Kidney epithelial cell (primary cell): Measurements from ENCODE around the gene UVSSA. TPM values are rescaled to one million over a fixed set of nuclear protein-coding genes. Genes with fewer than 3 reads are reported as not detected.

Experiments used
- DNase-seq: peaks from one replicate; pipeline ENCODE4 v3.0.0-alpha.2; 2010; ENCODE audit warnings: low read depth
- H3K27me3 ChIP-seq: 2 replicates; pipeline ENCODE4 v1.6.0; 2011; ENCODE audit warnings: low read length; ENCODE audit not compliant: control insufficient read depth, insufficient read depth
- H3K36me3 ChIP-seq: 2 replicates; pipeline ENCODE4 v1.5.1; 2011; ENCODE audit warnings: low read length; ENCODE audit not compliant: control insufficient read depth, insufficient read depth
- H3K4me3 ChIP-seq: 2 replicates; pipeline ENCODE4 v1.5.1; 2011; ENCODE audit warnings: low read depth, mild to moderate bottlenecking, control low read depth, low read length
- total RNA-seq: library from RNA; depleted of rRNA; stranded (reverse); fragments of >200 nt; gene quantifications from 2 replicates; pipeline ENCODE4 v1.2.3, GENCODE V29; 2015
- TF ChIP-seq, protein P1 (sequence below): IDR thresholded peaks from 2 replicates; pipeline ENCODE4 v1.5.1; 2011; ENCODE audit warnings: mild to moderate bottlenecking, moderate library complexity, low read length, control low read depth, inconsistent platforms; ENCODE audit not compliant: insufficient read depth, poor library complexity, severe bottlenecking

UVSSA gene
- total RNA-seq, 1 donor from 2014 or later, result 13.0 TPM

GRCh38 chr4:1405636-1406393, 58.8 kb downstream of the UVSSA start:
- H3K36me3 ChIP-seq, result no peaks in the 10 kb centered on the region
- TF ChIP-seq, protein P1, sequence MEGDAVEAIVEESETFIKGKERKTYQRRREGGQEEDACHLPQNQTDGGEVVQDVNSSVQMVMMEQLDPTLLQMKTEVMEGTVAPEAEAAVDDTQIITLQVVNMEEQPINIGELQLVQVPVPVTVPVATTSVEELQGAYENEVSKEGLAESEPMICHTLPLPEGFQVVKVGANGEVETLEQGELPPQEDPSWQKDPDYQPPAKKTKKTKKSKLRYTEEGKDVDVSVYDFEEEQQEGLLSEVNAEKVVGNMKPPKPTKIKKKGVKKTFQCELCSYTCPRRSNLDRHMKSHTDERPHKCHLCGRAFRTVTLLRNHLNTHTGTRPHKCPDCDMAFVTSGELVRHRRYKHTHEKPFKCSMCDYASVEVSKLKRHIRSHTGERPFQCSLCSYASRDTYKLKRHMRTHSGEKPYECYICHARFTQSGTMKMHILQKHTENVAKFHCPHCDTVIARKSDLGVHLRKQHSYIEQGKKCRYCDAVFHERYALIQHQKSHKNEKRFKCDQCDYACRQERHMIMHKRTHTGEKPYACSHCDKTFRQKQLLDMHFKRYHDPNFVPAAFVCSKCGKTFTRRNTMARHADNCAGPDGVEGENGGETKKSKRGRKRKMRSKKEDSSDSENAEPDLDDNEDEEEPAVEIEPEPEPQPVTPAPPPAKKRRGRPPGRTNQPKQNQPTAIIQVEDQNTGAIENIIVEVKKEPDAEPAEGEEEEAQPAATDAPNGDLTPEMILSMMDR, result no peak
- peaks cover 89% of the 10 kb centered on the region for H3K27me3 ChIP-seq
- no peak for DNase-seq
- no peak overlapping the region for H3K4me3 ChIP-seq

DNA sequence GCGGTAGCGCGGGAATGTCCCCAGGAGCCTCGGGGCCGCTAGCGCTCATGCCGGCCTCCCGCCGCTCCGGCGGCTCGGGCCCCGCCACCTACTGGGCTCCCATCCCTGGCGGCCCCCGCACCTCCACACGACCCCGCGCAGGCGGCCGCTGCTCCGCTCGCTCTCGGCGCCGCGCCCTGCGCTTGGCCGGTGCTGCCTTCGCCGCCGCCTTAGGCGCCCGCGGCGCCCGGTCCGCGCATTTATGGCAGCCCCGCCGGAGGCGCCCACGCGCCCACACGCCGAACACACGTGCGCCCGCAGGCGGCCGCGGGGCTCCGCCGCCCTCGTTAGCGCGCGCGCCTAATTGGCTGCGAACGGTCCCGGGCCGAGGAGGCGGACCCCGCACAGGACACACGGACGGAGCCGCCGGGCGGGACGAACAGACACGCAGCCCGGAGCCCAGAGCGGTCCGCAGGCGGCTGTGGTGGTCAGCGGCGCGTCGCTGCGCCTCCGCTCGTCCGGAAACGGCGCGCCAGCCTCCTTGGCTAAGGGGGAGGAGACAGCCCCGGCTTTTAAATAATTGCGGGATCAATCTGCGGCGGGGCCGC, 59.5 kb downstream of the UVSSA start, which contains the start of gene NKX1-1:
Gene NKX1-1 (minus strand): TSS at position 49 of the 587 bp plus-strand sequence. CDS start 0 bp downstream, at position 49.
- Histone ChIP-seq H3K36me3 (no peaks in the 10 kb centered on the region), H3K27me3 (peaks cover 89% of the 10 kb centered on the region), H3K4me3 (no peak within 1 kb of the TSS)
- DNase-seq, result no peak
- TF ChIP-seq, protein P1, result no peak

GRCh38 chr4:1406981-1407656, 60.1 kb downstream of the UVSSA start:
- DNase-seq, result no peak
- H3K4me3 ChIP-seq, result no peak overlapping the region
- H3K36me3 ChIP-seq, result no peaks in the 10 kb centered on the region
- TF ChIP-seq, protein P1, result no peak
- H3K27me3 ChIP-seq, result peaks cover 88% of the 10 kb centered on the region

GRCh38 chr4:1407657-1408333, 60.8 kb downstream of the UVSSA start:
- TF ChIP-seq, protein P1, result no peak
- no peak for DNase-seq
- H3K36me3 ChIP-seq, result no peaks in the 10 kb centered on the region
- peaks cover 87% of the 10 kb centered on the region for H3K27me3 ChIP-seq
- H3K4me3 ChIP-seq, result no peak overlapping the region

- H3K4me3 ChIP-seq, result no peak overlapping the region
- H3K36me3 ChIP-seq, result no peaks in the 10 kb centered on the region
- DNase-seq, result no peak
- peaks cover 89% of the 10 kb centered on the region for H3K27me3 ChIP-seq
- TF ChIP-seq, protein P1, result peak; percentile 12
Measured at GRCh38 chr4:1408418-1408817, 61.4 kb downstream of the UVSSA start.
